Kidney tubule cell (primary cell): ENCODE measurements around the gene RBPJL.

ENCODE experiments used
- DNase-seq: peaks from one replicate; pipeline ENCODE4 v3.0.0-alpha.2; 2018; ENCODE audit warnings: low spot score

RBPJL gene

GRCh38 chr20:45362804-45363610 is 56.4 kb downstream of the RBPJL start, which contains the start of gene SYS1:
SYS1 (plus strand) TSS chr20:45363156; CDS start chr20:45363532, 376 bp downstream.
- peak; percentile 99 for DNase-seq

GRCh38 chr20:45363611-45364492 is 57.2 kb downstream of the RBPJL start:
- DNase-seq = no peak

GRCh38 chr20:45365444-45365970 is 58.9 kb downstream of the RBPJL start:
- no peak for DNase-seq

- DNase-seq = no peak
Measured at GRCh38 chr20:45366192-45366591, 59.6 kb downstream of the RBPJL start.

GRCh38 chr20:45366631-45367030 is 60.0 kb downstream of the RBPJL start:
- DNase-seq = no peak

GRCh38 chr20:45367126-45367525 is 60.5 kb downstream of the RBPJL start:
- no peak for DNase-seq
